Neural crest cell (in vitro differentiated cells): ENCODE data around the gene FSTL1. TPM values are rescaled to one million over a fixed set of nuclear protein-coding genes. Genes with fewer than 3 reads are reported as not detected.

Experiments
- DNase-seq: peaks from one replicate; pipeline ENCODE4 v3.0.0; 2021; ENCODE audit warnings: low read depth, mixed read lengths, low spot score
- H3K27ac Mint-ChIP-seq: one replicate; pipeline ENCODE4 v1.8.0; 2021; ENCODE audit warnings: mild to moderate bottlenecking, mixed read lengths; ENCODE audit not compliant: unreplicated experiment
- H3K27me3 Mint-ChIP-seq: 2 replicates; pipeline ENCODE4 v1.8.0; 2021; ENCODE audit warnings: low read depth, mild to moderate bottlenecking, mixed read lengths
- H3K36me3 Mint-ChIP-seq: 2 replicates; pipeline ENCODE4 v1.8.0; 2021; ENCODE audit warnings: low read depth, mild to moderate bottlenecking, mixed read lengths
- H3K4me1 Mint-ChIP-seq: 2 replicates; pipeline ENCODE4 v1.8.0; 2021; ENCODE audit warnings: mixed read lengths
- H3K4me3 Mint-ChIP-seq: one replicate; pipeline ENCODE4 v1.8.0; 2021; ENCODE audit warnings: mild to moderate bottlenecking, mixed read lengths
- H3K9me3 Mint-ChIP-seq: 2 replicates; pipeline ENCODE4 v1.8.0; 2021; ENCODE audit warnings: mixed read lengths
- CTCF ChIP-seq: fragments of 200-600 bp; sonication (generic); conservative IDR thresholded peaks from 2 replicates; pipeline ENCODE4 v1.5.0; 2021; ENCODE audit warnings: antibody characterized with exemption, mild to moderate bottlenecking
- total RNA-seq: library from RNA; stranded (reverse); gene quantifications from 2 replicates; pipeline ENCODE4 v1.2.1, GENCODE V29; 2021

FSTL1 gene
- total RNA-seq, 1 donor from 2014 or later = 199 TPM

GRCh38 chr3:120472121-120472844 lies 21.5 kb upstream of the FSTL1 start:
- Mint-ChIP-seq H3K4me1 (no peaks in the 10 kb centered on the region), H3K27ac (no peak overlapping the region)

GRCh38 chr3:120471643-120472042 lies 20.9 kb upstream of the FSTL1 start:
- no peaks in the 10 kb centered on the region for H3K27me3 Mint-ChIP-seq
- no peaks in the 10 kb centered on the region for H3K9me3 Mint-ChIP-seq
- H3K4me1 Mint-ChIP-seq = no peaks in the 10 kb centered on the region
- H3K4me3 Mint-ChIP-seq = no peak overlapping the region
- H3K36me3 Mint-ChIP-seq = no peaks in the 10 kb centered on the region
- H3K27ac Mint-ChIP-seq = no peak overlapping the region
- TF ChIP-seq CTCF = no peak
- no peak for DNase-seq

More at GRCh38 chr3:120472121-120472844, 21.5 kb upstream of the FSTL1 start:
- Mint-ChIP-seq H3K36me3 (no peaks in the 10 kb centered on the region), H3K4me3 (no peak overlapping the region), H3K9me3 (no peaks in the 10 kb centered on the region), H3K27me3 (no peaks in the 10 kb centered on the region)
- TF ChIP-seq CTCF = no peak
- no peak for DNase-seq

GRCh38 chr3:120470870-120471269 lies 20.1 kb upstream of the FSTL1 start:
- no peaks in the 10 kb centered on the region for H3K4me1 Mint-ChIP-seq
- H3K9me3 Mint-ChIP-seq = no peaks in the 10 kb centered on the region
- DNase-seq = no peak
- TF ChIP-seq CTCF = no peak
- no peaks in the 10 kb centered on the region for H3K27me3 Mint-ChIP-seq
- no peak overlapping the region for H3K4me3 Mint-ChIP-seq
- H3K27ac Mint-ChIP-seq = no peak overlapping the region
- no peaks in the 10 kb centered on the region for H3K36me3 Mint-ChIP-seq

DNA sequence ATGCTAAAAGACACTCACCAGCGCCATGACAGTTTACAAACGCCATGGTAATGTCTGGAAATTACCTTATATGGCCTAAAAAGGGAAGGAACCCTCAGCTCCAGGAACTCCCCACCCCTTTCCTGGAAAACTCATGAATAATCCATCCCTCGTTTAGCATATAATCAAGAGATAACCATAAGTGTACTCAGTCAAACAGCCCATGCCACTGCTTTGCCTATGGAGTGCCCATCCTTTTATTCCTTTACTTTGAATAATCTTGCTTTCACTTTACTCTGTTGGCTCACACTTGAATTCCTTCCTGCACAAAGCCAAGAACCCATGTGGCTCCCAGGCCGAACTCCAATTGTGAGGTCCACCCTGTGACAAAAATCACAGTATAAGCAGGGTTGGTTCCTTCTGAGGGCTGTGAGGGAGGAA lies 19.1 kb upstream of the FSTL1 start:
- Mint-ChIP-seq H3K27me3 (no peaks in the 10 kb centered on the region), H3K9me3 (no peaks in the 10 kb centered on the region), H3K4me3 (no peak overlapping the region), H3K27ac (no peak overlapping the region), H3K36me3 (no peaks in the 10 kb centered on the region), H3K4me1 (no peaks in the 10 kb centered on the region)
- TF ChIP-seq CTCF = no peak
- no peak for DNase-seq

DNA sequence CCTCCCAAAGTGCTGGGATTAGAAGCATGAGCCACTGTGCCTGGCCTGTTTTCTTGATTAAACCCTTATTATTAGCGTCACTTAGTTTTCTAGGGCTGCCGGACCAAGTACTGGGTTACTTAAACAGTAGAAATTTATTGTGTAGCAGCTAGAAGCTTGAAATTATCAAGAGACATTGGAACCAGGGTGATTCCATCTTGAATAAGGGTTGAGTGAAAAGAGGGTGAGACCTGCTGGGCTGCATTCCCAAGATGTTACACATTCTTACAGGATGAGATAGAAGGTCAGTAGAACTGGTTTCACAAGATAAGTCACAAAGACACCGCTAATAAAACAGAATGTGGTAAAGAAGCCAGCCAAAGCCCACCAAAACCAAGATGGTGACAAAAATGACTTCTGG lies 18.6 kb upstream of the FSTL1 start:
- TF ChIP-seq CTCF = no peak
- no peak for DNase-seq
- Mint-ChIP-seq H3K4me1 (no peaks in the 10 kb centered on the region), H3K36me3 (no peaks in the 10 kb centered on the region), H3K9me3 (no peaks in the 10 kb centered on the region), H3K27me3 (no peaks in the 10 kb centered on the region), H3K27ac (no peak overlapping the region), H3K4me3 (no peak overlapping the region)
